HL-60 (cell line): ENCODE measurements around the gene S100B.

Source experiments
- DNase-seq, 2 experiments: peaks; one replicate each; pipeline ENCODE4 v3.0.0-alpha.2; 2010 to 2020; ENCODE audit warnings: low read depth in 1 of 2, low spot score in 1 of 2
- H3K27ac ChIP-seq: fragments of 250-450 bp; sonication (Bioruptor Pico); replicated peaks from 2 replicates; pipeline ENCODE4 v1.5.1; 2020; ENCODE audit warnings: mild to moderate bottlenecking, moderate library complexity
- H3K27me3 ChIP-seq: fragments of 250-450 bp; sonication (Bioruptor Pico); 2 replicates; pipeline ENCODE4 v1.5.1; 2021; ENCODE audit warnings: mild to moderate bottlenecking, moderate library complexity; ENCODE audit not compliant: insufficient read depth, poor library complexity, severe bottlenecking
- H3K4me3 ChIP-seq: replicated peaks from 2 replicates; pipeline ENCODE4 v1.5.1; 2011; ENCODE audit warnings: mild to moderate bottlenecking, control low read depth, low read length; ENCODE audit not compliant: insufficient read depth
- GABPA ChIP-seq: IDR thresholded peaks from 2 replicates; pipeline ENCODE4 v1.6.1; 2012; ENCODE audit warnings: low read depth
- POLR2AphosphoS5 ChIP-seq: IDR thresholded peaks from 2 replicates; pipeline ENCODE4 v1.6.1; 2012; ENCODE audit warnings: low read depth
- SPI1 ChIP-seq: IDR thresholded peaks from 2 replicates; pipeline ENCODE4 v1.6.1; 2012; ENCODE audit warnings: low read depth, mild to moderate bottlenecking, borderline replicate concordance
- TF ChIP-seq, protein P1 (sequence below): IDR thresholded peaks from 2 replicates; pipeline ENCODE4 v1.6.1; 2012; ENCODE audit warnings: low read depth; ENCODE audit not compliant: insufficient replicate concordance
- TF ChIP-seq, protein P2 (sequence below): IDR thresholded peaks from one replicate; pipeline ENCODE4 v1.5.1; 2011; ENCODE audit warnings: low read length, control low read depth, inconsistent platforms; ENCODE audit not compliant: insufficient read depth

S100B gene

DNA sequence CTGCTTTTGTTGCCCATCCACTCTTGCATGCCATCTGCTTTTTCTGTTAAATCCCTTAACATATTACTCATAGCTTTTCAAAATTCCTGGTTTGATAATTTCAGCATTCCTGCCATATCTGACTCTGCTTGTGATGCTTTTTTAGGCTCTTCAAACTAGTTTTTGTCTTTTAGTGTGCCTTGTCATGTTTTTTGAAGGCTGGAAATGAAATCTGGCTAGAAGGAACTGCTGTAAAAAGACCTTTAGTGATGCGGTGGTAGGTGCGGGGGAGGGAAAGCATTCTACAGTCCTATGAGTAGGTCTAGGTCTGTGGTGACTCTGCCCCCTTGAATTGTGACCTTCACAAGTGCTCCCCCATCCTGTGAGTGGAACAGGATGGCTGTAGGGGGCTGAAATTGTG is 15.0 kb upstream of the S100B start:
- no peak overlapping the region for H3K27ac ChIP-seq
- TF ChIP-seq, protein P1, sequence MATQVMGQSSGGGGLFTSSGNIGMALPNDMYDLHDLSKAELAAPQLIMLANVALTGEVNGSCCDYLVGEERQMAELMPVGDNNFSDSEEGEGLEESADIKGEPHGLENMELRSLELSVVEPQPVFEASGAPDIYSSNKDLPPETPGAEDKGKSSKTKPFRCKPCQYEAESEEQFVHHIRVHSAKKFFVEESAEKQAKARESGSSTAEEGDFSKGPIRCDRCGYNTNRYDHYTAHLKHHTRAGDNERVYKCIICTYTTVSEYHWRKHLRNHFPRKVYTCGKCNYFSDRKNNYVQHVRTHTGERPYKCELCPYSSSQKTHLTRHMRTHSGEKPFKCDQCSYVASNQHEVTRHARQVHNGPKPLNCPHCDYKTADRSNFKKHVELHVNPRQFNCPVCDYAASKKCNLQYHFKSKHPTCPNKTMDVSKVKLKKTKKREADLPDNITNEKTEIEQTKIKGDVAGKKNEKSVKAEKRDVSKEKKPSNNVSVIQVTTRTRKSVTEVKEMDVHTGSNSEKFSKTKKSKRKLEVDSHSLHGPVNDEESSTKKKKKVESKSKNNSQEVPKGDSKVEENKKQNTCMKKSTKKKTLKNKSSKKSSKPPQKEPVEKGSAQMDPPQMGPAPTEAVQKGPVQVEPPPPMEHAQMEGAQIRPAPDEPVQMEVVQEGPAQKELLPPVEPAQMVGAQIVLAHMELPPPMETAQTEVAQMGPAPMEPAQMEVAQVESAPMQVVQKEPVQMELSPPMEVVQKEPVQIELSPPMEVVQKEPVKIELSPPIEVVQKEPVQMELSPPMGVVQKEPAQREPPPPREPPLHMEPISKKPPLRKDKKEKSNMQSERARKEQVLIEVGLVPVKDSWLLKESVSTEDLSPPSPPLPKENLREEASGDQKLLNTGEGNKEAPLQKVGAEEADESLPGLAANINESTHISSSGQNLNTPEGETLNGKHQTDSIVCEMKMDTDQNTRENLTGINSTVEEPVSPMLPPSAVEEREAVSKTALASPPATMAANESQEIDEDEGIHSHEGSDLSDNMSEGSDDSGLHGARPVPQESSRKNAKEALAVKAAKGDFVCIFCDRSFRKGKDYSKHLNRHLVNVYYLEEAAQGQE, result no peak
- TF ChIP-seq POLR2AphosphoS5 (no peak), GABPA (no peak), SPI1 (no peak)
- TF ChIP-seq, protein P2, sequence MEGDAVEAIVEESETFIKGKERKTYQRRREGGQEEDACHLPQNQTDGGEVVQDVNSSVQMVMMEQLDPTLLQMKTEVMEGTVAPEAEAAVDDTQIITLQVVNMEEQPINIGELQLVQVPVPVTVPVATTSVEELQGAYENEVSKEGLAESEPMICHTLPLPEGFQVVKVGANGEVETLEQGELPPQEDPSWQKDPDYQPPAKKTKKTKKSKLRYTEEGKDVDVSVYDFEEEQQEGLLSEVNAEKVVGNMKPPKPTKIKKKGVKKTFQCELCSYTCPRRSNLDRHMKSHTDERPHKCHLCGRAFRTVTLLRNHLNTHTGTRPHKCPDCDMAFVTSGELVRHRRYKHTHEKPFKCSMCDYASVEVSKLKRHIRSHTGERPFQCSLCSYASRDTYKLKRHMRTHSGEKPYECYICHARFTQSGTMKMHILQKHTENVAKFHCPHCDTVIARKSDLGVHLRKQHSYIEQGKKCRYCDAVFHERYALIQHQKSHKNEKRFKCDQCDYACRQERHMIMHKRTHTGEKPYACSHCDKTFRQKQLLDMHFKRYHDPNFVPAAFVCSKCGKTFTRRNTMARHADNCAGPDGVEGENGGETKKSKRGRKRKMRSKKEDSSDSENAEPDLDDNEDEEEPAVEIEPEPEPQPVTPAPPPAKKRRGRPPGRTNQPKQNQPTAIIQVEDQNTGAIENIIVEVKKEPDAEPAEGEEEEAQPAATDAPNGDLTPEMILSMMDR, result no peak
- H3K27me3 ChIP-seq, result no peaks in the 10 kb centered on the region
- no peak overlapping the region for H3K4me3 ChIP-seq
- no peak for DNase-seq

DNA sequence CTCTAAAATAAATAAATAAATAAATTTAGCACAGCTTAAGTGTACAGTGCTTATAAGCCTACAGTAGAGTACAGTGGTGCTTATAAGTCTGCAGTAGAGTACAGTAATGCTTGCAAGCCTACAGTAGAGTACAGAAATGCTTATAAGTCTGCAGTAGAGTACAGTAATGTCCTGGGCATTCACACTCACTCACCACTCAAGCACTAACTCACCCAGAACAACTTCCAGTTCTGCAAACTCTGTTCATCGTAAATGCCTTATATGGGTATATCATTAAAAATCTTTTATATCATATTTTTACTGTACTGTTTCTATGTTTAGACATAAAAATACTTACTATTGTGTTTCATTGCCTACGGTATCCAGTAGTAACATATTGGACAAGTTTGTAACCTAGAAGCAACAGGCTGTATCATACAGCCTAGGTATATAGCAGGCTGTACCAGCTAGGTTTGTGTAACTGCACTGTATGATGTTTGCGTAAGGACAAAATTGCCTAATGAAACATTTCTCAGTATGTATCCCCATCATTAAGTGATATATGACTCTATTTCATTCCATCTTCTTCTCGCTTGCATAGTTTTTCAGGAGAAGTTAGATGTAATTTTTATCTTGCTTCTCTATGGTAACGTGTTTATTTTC is 14.0 kb upstream of the S100B start:
- peak; percentile 31 to 54 for DNase-seq
- no peak for TF ChIP-seq POLR2AphosphoS5
- TF ChIP-seq, protein P1, result no peak
- TF ChIP-seq SPI1, result no peak
- TF ChIP-seq GABPA, result no peak
- TF ChIP-seq, protein P2, result no peak
- Histone ChIP-seq H3K27ac (peak overlapping the region; percentile 17), H3K4me3 (no peak overlapping the region), H3K27me3 (no peaks in the 10 kb centered on the region)

DNA sequence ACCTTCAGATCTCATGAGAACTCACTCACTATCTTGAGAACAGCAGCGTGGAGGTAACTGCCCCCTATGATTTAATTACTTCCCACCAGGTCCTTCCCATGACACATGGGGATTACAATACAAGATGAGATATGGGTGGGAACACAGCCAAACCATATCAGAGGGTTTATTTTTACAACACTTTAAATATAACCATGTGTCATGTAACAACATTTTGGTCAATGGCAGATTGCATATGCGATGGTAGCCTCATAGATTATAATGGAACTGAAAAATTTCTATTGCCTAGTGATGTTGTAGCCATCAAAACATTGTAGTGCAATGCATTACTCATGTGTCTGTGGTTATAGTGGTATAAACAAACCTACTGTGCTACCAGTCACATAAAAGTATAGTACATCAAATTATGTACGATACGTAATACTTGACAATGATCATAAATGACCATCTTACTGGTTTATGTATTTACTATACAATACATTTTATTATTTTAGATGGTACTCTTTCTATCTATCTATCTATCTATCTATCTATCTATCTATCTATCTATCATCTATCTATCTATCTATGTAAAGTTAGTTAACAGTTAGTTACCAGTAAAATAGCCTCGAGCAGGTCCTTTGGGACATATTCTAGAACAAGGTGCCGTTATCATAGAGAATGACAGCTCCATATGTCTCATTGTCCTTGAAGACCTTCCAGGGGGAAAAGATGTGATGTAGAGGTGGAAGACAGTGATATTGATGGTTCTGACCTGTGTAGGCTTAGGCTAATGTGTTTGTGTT is 12.6 kb upstream of the S100B start:
- peak overlapping the region; percentile 35 for H3K27ac ChIP-seq
- no peak overlapping the region for H3K4me3 ChIP-seq
- TF ChIP-seq SPI1, result no peak
- TF ChIP-seq GABPA, result no peak
- no peak for TF ChIP-seq POLR2AphosphoS5
- TF ChIP-seq, protein P2, result no peak
- TF ChIP-seq, protein P1, result no peak
- H3K27me3 ChIP-seq, result no peaks in the 10 kb centered on the region
- no peak for DNase-seq
